GM12864 (cell line): ENCODE results near the gene CDH6.

Source experiments
- DNase-seq: peaks from one replicate; pipeline ENCODE4 v3.0.0-alpha.2; 2011; ENCODE audit warnings: low read depth
- H3K4me3 ChIP-seq: 2 replicates; pipeline ENCODE4 v1.5.1; 2011; ENCODE audit warnings: mild to moderate bottlenecking, low read depth, low read length, control low read depth
- TF ChIP-seq, protein P1 (sequence below): IDR thresholded peaks from 2 replicates; pipeline ENCODE4 v1.5.1; 2011; ENCODE audit warnings: low read depth, mild to moderate bottlenecking, moderate library complexity, low read length, control low read depth, inconsistent platforms; ENCODE audit errors: missing control alignments

Gene CDH6

DNA sequence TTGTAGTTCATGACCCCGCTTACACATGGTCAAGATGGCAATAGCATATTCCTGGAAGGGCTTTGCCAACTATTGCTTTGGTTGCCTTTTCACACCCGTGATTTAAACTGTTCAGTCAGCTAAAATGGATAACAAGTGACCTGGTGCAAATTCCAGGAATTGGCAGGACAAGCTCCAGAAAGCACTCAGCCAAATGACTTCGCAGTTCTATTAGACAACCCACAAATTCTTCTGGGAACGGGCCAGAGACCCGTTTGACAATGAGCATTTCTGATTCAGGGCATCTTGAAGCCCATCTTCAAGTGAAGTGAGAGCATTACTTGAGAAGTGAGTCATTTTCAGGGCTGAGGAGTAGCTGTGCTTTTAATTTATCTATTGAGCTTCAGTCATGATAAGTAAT lies 173.5 kb downstream of the CDH6 start:
- DNase-seq, result no peak
- TF ChIP-seq, protein P1, sequence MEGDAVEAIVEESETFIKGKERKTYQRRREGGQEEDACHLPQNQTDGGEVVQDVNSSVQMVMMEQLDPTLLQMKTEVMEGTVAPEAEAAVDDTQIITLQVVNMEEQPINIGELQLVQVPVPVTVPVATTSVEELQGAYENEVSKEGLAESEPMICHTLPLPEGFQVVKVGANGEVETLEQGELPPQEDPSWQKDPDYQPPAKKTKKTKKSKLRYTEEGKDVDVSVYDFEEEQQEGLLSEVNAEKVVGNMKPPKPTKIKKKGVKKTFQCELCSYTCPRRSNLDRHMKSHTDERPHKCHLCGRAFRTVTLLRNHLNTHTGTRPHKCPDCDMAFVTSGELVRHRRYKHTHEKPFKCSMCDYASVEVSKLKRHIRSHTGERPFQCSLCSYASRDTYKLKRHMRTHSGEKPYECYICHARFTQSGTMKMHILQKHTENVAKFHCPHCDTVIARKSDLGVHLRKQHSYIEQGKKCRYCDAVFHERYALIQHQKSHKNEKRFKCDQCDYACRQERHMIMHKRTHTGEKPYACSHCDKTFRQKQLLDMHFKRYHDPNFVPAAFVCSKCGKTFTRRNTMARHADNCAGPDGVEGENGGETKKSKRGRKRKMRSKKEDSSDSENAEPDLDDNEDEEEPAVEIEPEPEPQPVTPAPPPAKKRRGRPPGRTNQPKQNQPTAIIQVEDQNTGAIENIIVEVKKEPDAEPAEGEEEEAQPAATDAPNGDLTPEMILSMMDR, result no peak
- no peak overlapping the region for H3K4me3 ChIP-seq

DNA sequence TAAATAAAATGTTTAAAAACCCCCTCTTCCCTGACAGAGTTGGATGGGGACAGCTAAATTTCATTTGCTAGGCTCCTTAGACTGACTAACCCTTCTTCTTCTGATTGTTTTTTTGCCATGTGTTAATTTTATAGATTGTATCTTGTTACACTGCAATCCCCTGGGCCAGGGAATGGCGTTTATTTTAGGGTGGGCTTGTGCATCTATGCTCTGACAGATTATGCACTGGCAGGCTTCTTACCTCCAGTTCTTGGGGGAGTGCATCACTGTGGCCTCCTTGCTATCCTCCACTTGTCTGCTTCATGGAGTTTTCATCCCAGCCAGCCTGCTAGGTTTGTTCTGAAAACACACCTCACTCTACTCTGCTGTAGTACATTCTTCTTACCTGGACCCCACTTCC lies 178.6 kb downstream of the CDH6 start:
- TF ChIP-seq, protein P1, result no peak
- no peak for DNase-seq
- H3K4me3 ChIP-seq, result no peak overlapping the region

DNA sequence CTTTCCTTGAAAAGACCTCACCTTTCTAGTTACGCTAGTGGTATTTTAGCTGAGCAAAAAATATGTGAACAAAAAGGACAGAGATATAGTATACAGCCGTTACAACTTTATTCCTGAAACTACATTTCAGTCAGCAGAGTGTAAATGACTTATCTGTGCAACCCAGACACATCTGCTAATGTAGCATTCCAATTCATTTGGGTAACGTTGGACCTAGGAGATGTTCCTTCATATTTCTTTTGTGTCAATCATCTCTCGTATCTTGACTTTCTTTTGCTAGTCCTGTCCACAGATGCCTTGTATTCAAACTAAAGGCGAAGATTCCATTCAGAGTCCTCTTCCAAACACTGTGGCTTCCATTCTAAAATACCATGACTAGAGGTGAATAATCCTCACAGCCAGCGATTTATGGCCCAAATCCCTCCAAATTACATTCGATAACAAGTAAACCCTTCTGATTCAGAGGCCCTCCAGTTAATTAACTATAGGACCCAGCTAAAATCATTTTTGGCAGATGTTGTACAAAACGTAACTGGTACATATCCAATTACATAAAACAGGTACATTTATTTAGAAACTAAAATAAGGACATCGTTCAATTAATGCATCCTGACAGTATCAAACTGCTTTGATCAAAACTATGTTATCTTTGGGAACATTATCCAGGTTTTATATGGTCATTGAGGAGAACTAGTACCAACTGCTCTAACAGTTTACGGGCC lies 182.7 kb downstream of the CDH6 start:
- no peak overlapping the region for H3K4me3 ChIP-seq
- TF ChIP-seq, protein P1, result no peak
- no peak for DNase-seq

DNA sequence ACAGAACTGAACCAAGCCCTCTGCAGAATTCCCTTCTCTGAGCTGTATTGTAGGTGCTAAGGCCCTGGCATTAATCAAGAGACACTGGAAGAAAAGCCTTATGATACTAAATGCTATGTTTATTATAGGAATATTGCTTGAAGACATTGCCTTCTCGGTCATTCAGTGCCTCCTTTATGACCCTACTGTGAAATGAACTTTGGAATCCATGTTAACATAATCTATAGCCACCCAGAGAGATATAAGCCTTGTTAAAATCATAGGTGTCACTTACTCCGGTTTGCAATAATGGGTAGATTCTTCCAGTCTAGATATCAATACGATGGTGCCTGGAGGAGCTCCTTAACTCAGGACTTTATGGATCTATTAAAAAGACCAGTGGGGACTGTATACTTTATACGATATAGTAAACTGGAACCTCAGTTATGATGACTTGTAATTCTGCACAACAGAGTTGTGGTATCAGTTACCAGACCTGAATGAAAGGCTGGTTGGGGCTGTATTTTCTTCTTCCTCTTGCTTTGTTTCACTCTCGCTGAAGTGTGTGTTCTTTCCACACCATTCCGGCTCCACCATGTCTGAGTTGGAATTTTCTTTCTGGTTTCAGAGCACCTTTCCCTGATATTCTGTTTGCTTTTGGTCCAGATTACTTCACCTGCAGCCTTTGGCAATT lies 183.9 kb downstream of the CDH6 start:
- DNase-seq, result no peak
- no peak overlapping the region for H3K4me3 ChIP-seq
- TF ChIP-seq, protein P1, result no peak

DNA sequence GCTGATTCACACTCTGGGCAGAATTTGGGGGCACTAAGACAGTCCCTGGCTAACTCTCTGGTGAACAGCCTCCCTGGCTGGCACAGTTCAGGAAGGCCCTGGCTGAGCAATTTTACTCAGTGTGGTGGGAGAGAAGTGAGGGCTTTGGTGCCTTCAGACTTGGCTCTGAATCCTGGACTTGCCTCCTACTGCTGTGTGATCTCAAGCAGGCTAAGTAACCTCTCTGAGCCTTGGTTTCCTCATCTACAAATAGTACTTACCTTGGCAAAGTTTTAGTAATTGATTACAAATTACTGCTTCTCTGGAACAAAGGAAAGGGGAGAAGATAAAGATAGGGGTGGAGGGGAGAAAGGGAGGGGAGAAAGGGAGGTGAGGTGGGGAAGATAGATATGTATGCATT lies 184.7 kb downstream of the CDH6 start:
- no peak for DNase-seq
- TF ChIP-seq, protein P1, result no peak

More for the DNA sequence above, 184.7 kb downstream of the CDH6 start:
- no peak overlapping the region for H3K4me3 ChIP-seq
